Fibroblast of pulmonary artery (primary cell): ENCODE measurements around the gene SCN1A.
"Not testable (repeated sequence)": the region's sequence is repeated elsewhere in the genome, so short reads cannot be mapped to it uniquely, and the experiment has no call there.

Experiments used
- DNase-seq: peaks from one replicate; pipeline ENCODE4 v3.0.0-alpha.2; 2010; ENCODE audit warnings: low read depth
- H3K4me3 ChIP-seq: replicated peaks from 2 replicates; pipeline ENCODE4 v1.5.1; 2011; ENCODE audit warnings: low read depth, mild to moderate bottlenecking, control low read depth, low read length, moderate library complexity
- CTCF ChIP-seq: IDR thresholded peaks from 2 replicates; pipeline ENCODE4 v1.5.1; 2011; ENCODE audit warnings: mild to moderate bottlenecking, control low read depth, low read length, inconsistent platforms; ENCODE audit errors: missing control alignments

Gene SCN1A

GRCh38 chr2:166017208-166017607 lies 110.6 kb downstream of the SCN1A start:
- no peak for DNase-seq
- H3K4me3 ChIP-seq: no peak overlapping the region
- no peak for TF ChIP-seq CTCF

DNA sequence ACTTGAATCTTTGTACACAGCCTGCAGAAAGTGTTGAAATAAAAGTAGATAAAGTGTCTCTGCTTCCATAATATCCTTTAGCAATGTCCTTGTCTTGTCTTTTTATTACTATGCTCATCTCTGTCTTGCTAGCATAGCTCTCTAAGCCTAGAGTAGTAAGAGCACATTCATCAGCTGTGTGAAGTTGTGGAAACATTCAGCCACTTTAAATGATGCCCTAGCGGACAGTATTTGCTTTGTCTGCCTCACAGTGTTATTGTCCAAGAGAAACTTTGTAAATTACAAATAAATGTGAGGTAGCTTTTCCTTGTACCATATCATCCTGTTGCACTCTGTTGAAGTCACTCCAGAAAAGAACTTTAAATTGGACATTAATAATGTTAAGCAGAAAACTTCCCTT lies 113.9 kb downstream of the SCN1A start:
- H3K4me3 ChIP-seq: no peak overlapping the region
- no peak for DNase-seq
- no peak for TF ChIP-seq CTCF

DNA sequence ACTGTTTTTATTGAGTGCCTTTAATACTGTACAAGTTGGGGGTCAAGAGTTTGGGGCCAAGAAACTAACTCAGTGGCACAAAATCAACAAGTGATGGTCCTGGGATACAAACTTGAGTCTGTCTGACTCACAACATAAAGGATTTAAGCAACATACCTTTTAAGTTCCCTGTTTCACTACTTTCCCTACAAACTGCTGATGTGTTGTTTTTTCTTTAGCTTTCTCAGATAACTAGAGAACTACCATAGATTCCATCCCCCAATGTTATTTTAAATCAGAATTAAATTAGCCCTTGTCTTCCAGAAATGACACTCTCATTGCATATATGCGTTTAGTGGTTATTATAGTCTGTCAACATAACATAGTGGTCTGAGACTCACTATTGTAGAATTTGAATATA lies 116.2 kb downstream of the SCN1A start:
- TF ChIP-seq CTCF: no peak
- no peak for DNase-seq
- no peak overlapping the region for H3K4me3 ChIP-seq

DNA sequence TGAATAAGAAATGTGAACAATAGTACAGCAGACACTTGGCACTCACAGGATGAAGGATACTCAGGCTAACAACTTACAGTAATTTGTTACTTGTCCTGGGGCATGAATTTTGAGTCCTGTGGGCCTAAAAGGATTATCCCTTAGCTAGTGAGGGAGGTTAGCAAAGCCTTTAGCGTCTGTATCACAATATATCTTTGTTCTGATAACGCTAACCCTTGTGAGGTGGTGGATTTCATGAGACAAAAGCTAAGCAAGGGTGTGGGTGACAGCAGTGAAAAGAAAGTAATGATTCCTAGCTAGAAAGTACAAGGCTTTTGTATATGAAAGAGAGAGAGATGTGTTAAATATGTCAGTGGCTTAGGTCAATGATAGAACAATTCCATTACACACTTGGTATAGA lies 127.4 kb downstream of the SCN1A start:
- no peak overlapping the region for H3K4me3 ChIP-seq
- TF ChIP-seq CTCF: no peak
- no peak for DNase-seq

- no peak for TF ChIP-seq CTCF
- no peak overlapping the region for H3K4me3 ChIP-seq
- DNase-seq: no peak
These were observed 137.0 kb downstream of the SCN1A start for GRCh38 chr2:165990846-165991245.

DNA sequence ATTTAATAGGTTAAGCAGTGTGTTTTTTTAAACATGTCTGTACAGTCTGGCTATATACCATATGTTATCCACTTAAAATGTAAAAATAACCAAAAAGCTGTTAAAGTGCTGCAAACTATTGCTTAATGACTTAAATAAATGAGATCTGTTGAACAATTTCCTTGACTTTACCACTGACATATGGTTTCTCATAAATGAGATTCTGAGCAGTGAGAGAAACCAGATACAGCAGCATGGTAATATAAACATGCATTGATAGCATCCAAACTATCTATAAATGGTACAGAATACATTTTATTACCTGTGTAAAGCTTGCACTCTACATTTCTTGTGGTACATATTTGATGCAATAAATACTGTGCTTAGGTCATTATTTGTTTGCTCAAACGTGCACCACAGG lies 138.0 kb downstream of the SCN1A start:
- H3K4me3 ChIP-seq: no peak overlapping the region
- DNase-seq: no peak
- TF ChIP-seq CTCF: no peak

DNA sequence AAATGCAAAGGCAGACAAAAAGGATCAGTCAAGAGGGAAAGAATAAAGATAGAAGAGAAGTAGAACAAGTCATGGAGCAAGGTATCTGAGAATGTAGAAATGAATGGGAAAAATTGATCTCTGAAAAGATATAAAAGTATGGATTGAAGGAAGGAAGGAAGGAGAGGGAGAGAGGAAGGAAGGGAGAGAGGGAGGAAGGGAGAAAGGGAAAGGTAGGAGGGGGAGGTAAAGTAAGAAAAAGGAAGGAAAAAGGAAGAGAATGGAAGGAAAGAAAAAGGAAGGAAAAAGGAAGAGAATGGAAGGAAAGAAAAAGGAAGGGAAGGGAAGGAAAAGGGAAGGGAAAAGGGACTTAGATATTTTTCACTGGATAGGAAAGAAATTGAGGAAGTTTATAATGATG lies 142.7 kb downstream of the SCN1A start:
- H3K4me3 ChIP-seq: no peak overlapping the region
- no peak for TF ChIP-seq CTCF

DNA sequence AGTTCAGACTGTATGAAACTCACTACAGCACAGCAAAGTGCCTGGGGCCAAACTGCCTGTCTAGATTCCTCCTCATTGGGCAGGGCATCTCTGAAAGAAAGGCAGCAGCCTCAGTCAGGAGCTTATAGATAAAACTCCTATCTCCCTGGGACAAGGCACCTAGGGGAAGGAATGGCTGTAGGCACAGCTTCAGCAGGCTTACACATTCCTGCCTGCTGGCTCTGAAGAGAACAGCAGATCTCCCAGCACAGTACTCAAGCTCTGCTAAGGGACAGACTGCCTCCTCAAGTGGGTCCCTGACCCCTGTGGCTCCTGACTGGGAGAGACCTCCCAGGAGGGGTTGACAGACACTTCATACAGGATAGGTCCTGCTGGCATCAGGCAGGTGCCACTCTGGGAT lies 155.7 kb downstream of the SCN1A start:
- H3K4me3 ChIP-seq, DNase-seq: not testable (repeated sequence)

More for the DNA sequence above, 142.7 kb downstream of the SCN1A start:
- no peak for DNase-seq
